Measurements from ENCODE around the gene GTF2I.

DNA sequence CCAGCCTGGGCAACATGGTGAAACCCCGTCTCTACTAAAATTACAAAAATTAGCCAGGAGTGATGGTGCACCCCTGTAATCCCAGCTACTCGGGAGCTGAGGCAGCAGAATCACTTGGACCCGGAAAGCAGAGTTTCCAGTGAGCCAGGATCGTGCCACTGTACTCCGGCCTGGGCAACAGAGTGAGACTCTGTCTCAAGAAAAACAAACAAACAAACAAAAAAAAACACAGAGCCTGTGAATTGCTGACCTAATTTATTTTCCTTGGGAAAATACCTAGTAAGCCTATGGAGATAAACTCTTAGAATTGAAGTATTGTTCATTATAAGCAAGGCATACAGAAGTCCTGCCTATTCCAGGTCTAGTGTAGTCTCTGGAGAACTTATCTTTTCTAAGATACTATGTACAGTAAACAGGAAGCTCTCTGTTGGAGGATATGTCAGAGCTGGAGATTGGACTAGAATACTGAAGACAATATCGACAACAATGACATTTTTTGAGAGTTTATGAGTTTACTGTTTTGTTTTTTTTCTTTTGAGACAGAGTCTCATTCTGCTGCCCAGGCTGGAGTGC is 14.9 kb downstream of the GTF2I start:
- TF ChIP-seq, protein P1, sequence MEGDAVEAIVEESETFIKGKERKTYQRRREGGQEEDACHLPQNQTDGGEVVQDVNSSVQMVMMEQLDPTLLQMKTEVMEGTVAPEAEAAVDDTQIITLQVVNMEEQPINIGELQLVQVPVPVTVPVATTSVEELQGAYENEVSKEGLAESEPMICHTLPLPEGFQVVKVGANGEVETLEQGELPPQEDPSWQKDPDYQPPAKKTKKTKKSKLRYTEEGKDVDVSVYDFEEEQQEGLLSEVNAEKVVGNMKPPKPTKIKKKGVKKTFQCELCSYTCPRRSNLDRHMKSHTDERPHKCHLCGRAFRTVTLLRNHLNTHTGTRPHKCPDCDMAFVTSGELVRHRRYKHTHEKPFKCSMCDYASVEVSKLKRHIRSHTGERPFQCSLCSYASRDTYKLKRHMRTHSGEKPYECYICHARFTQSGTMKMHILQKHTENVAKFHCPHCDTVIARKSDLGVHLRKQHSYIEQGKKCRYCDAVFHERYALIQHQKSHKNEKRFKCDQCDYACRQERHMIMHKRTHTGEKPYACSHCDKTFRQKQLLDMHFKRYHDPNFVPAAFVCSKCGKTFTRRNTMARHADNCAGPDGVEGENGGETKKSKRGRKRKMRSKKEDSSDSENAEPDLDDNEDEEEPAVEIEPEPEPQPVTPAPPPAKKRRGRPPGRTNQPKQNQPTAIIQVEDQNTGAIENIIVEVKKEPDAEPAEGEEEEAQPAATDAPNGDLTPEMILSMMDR (IDR thresholded peaks at IDR 0.05) = no peak
- TF ChIP-seq POLR2A (IDR thresholded peaks at IDR 0.05) = no peak
- TF ChIP-seq EP300 (IDR thresholded peaks at IDR 0.05) = no peak
